DMS79 treated with DMSO at 0.1 percent for 48 hours (cell line): Measurements from ENCODE around the gene USP14.
A peak's percentile ranks its signal among the peaks of the same experiment; 100 is the strongest.

Source experiments
- DNase-seq: peaks from one replicate; lab custom pipeline; 2025; lab: John Stamatoyannopoulos, UW

The USP14 gene

GRCh38 chr18:159933-160332, 1.6 kb downstream of the USP14 start:
- no peak for DNase-seq

- no peak for DNase-seq
These were observed 2.6 kb downstream of the USP14 start for GRCh38 chr18:160831-161570.

- no peak for DNase-seq
These were observed 14.0 kb downstream of the USP14 start for GRCh38 chr18:172361-172760.

- no peak for DNase-seq
These were observed 21.1 kb downstream of the USP14 start for GRCh38 chr18:179499-179898.

GRCh38 chr18:181711-182110, 23.4 kb downstream of the USP14 start:
- no peak for DNase-seq

- peak; percentile 52 for DNase-seq
These were observed 25.4 kb downstream of the USP14 start for GRCh38 chr18:183769-184168.

GRCh38 chr18:189254-189653, 30.9 kb downstream of the USP14 start:
- DNase-seq: no peak

- DNase-seq: no peak
These were observed 33.4 kb downstream of the USP14 start for GRCh38 chr18:191725-192124.

GRCh38 chr18:192801-193200, 34.4 kb downstream of the USP14 start:
- no peak for DNase-seq

GRCh38 chr18:195651-196050, 37.3 kb downstream of the USP14 start:
- no peak for DNase-seq

GRCh38 chr18:199214-199613, 40.9 kb downstream of the USP14 start:
- DNase-seq: no peak

GRCh38 chr18:199768-200167, 41.4 kb downstream of the USP14 start:
- DNase-seq: no peak

- DNase-seq: no peak
These were observed 51.7 kb downstream of the USP14 start for GRCh38 chr18:210075-210474.

GRCh38 chr18:210733-211132, 52.4 kb downstream of the USP14 start:
- no peak for DNase-seq

GRCh38 chr18:211582-211981, 53.2 kb downstream of the USP14 start:
- no peak for DNase-seq

GRCh38 chr18:212780-213179, 54.4 kb downstream of the USP14 start:
- no peak for DNase-seq

- DNase-seq: no peak
These were observed 55.1 kb downstream of the USP14 start for GRCh38 chr18:213505-213904.

- no peak for DNase-seq
These were observed 55.6 kb downstream of the USP14 start for GRCh38 chr18:213966-214365.

GRCh38 chr18:215448-216010, 57.2 kb downstream of the USP14 start:
- no peak for DNase-seq

- no peak for DNase-seq
These were observed 59.4 kb downstream of the USP14 start for GRCh38 chr18:217532-218336.

- no peak for DNase-seq
These were observed 62.4 kb downstream of the USP14 start for GRCh38 chr18:220708-221107.

GRCh38 chr18:225745-226144, 67.4 kb downstream of the USP14 start:
- DNase-seq: no peak

GRCh38 chr18:227374-227773, 69.0 kb downstream of the USP14 start:
- DNase-seq: no peak
